Neural cell (in vitro differentiated cells): ENCODE results near the gene SUGCT. TPM values are rescaled to one million over a fixed set of nuclear protein-coding genes. Genes with fewer than 3 reads are reported as not detected.

Experiments
- H2AFZ ChIP-seq: fragments of 200-600, 300-800 bp; sonication (generic), shearing (Covaris generic); 2 replicates; pipeline ENCODE4 v1.6.0; 2014; ENCODE audit warnings: low read depth, mild to moderate bottlenecking, antibody characterized with exemption, low read length, moderate library complexity
- H3F3A ChIP-seq: fragments of 200-600 bp; shearing (Covaris generic); 2 replicates; pipeline ENCODE4 v1.6.1; 2016; ENCODE audit warnings: mild to moderate bottlenecking, moderate library complexity, mixed read lengths, antibody characterized with exemption, low read length; ENCODE audit not compliant: insufficient read depth, poor library complexity, severe bottlenecking
- H3K27ac ChIP-seq: fragments of 200-600, 300-800 bp; sonication (generic), shearing (Covaris generic); 2 replicates; pipeline ENCODE4 v1.5.1; 2014; ENCODE audit warnings: mild to moderate bottlenecking, low read length, moderate library complexity
- H3K27me3 ChIP-seq: fragments of 300-800, 200-600 bp; sonication (generic), shearing (Covaris generic); 2 replicates; pipeline ENCODE4 v1.6.0; 2014; ENCODE audit warnings: mild to moderate bottlenecking, low read depth, low read length, moderate library complexity; ENCODE audit not compliant: insufficient read depth
- H3K36me3 ChIP-seq: fragments of 300-800, 200-600 bp; sonication (generic), shearing (Covaris generic); 2 replicates; pipeline ENCODE4 v1.5.1; 2014; ENCODE audit warnings: mild to moderate bottlenecking, antibody characterized with exemption, low read length, moderate library complexity; ENCODE audit not compliant: insufficient read depth
- H3K4me2 ChIP-seq: fragments of 300-800, 200-600 bp; sonication (generic), shearing (Covaris generic); 2 replicates; pipeline ENCODE4 v1.6.0; 2014; ENCODE audit warnings: mild to moderate bottlenecking, low read length
- H3K4me3 ChIP-seq: fragments of 300-800, 200-600 bp; sonication (generic), shearing (Covaris generic); 2 replicates; pipeline ENCODE4 v1.5.1; 2014; ENCODE audit warnings: mild to moderate bottlenecking, low read length, moderate library complexity
- H3K79me2 ChIP-seq: fragments of 200-600 bp; shearing (Covaris generic); replicated peaks from 2 replicates; pipeline ENCODE4 v1.6.0; 2014; ENCODE audit warnings: mild to moderate bottlenecking, low read length, moderate library complexity; ENCODE audit not compliant: insufficient read depth
- H3K9ac ChIP-seq: fragments of 300-800, 200-600 bp; sonication (generic), shearing (Covaris generic); 2 replicates; pipeline ENCODE4 v1.6.1; 2016; ENCODE audit warnings: mild to moderate bottlenecking, low read length, mixed read lengths
- H3K9me2 ChIP-seq: fragments of 200-600 bp; shearing (Covaris generic); 2 replicates; pipeline ENCODE4 v1.6.1; 2016; ENCODE audit warnings: mild to moderate bottlenecking, low read length, mixed read lengths; ENCODE audit not compliant: insufficient read depth
- H3K9me3 ChIP-seq: fragments of 200-600, 300-800 bp; sonication (generic), shearing (Covaris generic); 2 replicates; pipeline ENCODE4 v1.6.1; 2016; ENCODE audit warnings: mild to moderate bottlenecking, mixed run types, low read length, moderate library complexity, mixed read lengths
- H4K20me1 ChIP-seq: fragments of 200-600 bp; shearing (Covaris generic); 2 replicates; pipeline ENCODE4 v1.6.1; 2016; ENCODE audit warnings: mild to moderate bottlenecking, mixed run types; ENCODE audit not compliant: insufficient read depth
- CTCF ChIP-seq: fragments of 450-650 bp; IDR thresholded peaks from 2 replicates; pipeline ENCODE4 v1.5.1; 2014; ENCODE audit warnings: antibody characterized with exemption, mild to moderate bottlenecking, moderate library complexity; ENCODE audit not compliant: poor library complexity, severe bottlenecking
- EP300 ChIP-seq: fragments of 450-650 bp; conservative IDR thresholded peaks from 2 replicates; pipeline ENCODE4 v1.6.1; 2014; ENCODE audit warnings: antibody characterized with exemption, mild to moderate bottlenecking, moderate library complexity; ENCODE audit not compliant: poor library complexity, severe bottlenecking
- EZH2 ChIP-seq: fragments of 200-600, 300-800 bp; shearing (Covaris generic), sonication (generic); IDR thresholded peaks from 2 replicates; pipeline ENCODE4 v1.6.1; 2014; ENCODE audit warnings: antibody characterized with exemption, low read length, borderline replicate concordance, mild to moderate bottlenecking; ENCODE audit not compliant: insufficient read depth, poor library complexity, severe bottlenecking
- MXI1 ChIP-seq: fragments of 450-650 bp; conservative IDR thresholded peaks from 2 replicates; pipeline ENCODE4 v1.6.1; 2014; ENCODE audit warnings: antibody characterized with exemption, mild to moderate bottlenecking; ENCODE audit not compliant: poor library complexity, severe bottlenecking
- POLR2AphosphoS5 ChIP-seq: IDR thresholded peaks from 2 replicates; pipeline ENCODE4 v1.6.1; 2012
- RAD21 ChIP-seq: fragments of 450-650 bp; conservative IDR thresholded peaks from 2 replicates; pipeline ENCODE4 v1.6.1; 2014; ENCODE audit warnings: antibody characterized with exemption, mild to moderate bottlenecking, moderate library complexity
- REST ChIP-seq: IDR thresholded peaks from 2 replicates; pipeline ENCODE4 v1.6.1; 2012; ENCODE audit warnings: borderline replicate concordance
- SMC3 ChIP-seq: fragments of 450-650 bp; conservative IDR thresholded peaks from 2 replicates; pipeline ENCODE4 v1.6.1; 2014; ENCODE audit warnings: antibody characterized with exemption, mild to moderate bottlenecking, moderate library complexity; ENCODE audit not compliant: poor library complexity
- TAF1 ChIP-seq: IDR thresholded peaks from 2 replicates; pipeline ENCODE4 v1.6.1; 2012; ENCODE audit warnings: low read depth
- polyA plus RNA-seq: library from polyadenylated mRNA; depleted of rRNA; stranded (reverse); fragments of >200 nt; gene quantifications from 2 replicates; pipeline ENCODE4 v1.2.3, GENCODE V29; 2014

The SUGCT gene
- polyA plus RNA-seq, 1 donor from 2014 or later: not detected

GRCh38 chr7:40219917-40220316 is 85.1 kb downstream of the SUGCT start:
- no peak overlapping the region for H3K9ac ChIP-seq
- H3F3A ChIP-seq: no peaks in the 10 kb centered on the region
- H3K9me2 ChIP-seq: no peaks in the 10 kb centered on the region
- no peak overlapping the region for H3K27ac ChIP-seq
- no peak overlapping the region for H3K4me2 ChIP-seq
- H2AFZ ChIP-seq: no peak overlapping the region
- H3K9me3 ChIP-seq: no peaks in the 10 kb centered on the region
- TF ChIP-seq POLR2AphosphoS5 (no peak), EP300 (no peak), RAD21 (no peak), MXI1 (no peak)
- no peaks in the 10 kb centered on the region for H3K36me3 ChIP-seq
- no peaks in the 10 kb centered on the region for H4K20me1 ChIP-seq
- no peaks in the 10 kb centered on the region for H3K79me2 ChIP-seq
- H3K27me3 ChIP-seq: no peaks in the 10 kb centered on the region
- no peak overlapping the region for H3K4me3 ChIP-seq

- Histone ChIP-seq H2AFZ (no peak overlapping the region), H3K27ac (no peak overlapping the region), H3K79me2 (no peaks in the 10 kb centered on the region), H3K9ac (no peak overlapping the region), H3K27me3 (no peaks in the 10 kb centered on the region), H3K9me3 (no peaks in the 10 kb centered on the region), H3K4me2 (no peak overlapping the region), H3F3A (no peaks in the 10 kb centered on the region), H3K36me3 (no peaks in the 10 kb centered on the region), H3K4me3 (no peak overlapping the region), H3K9me2 (no peaks in the 10 kb centered on the region), H4K20me1 (no peaks in the 10 kb centered on the region)
- TF ChIP-seq EZH2 (no peak), RAD21 (no peak), TAF1 (no peak), POLR2AphosphoS5 (no peak), CTCF (no peak), EP300 (no peak), MXI1 (no peak), REST (no peak), SMC3 (no peak)
Observed at GRCh38 chr7:40220421-40220911, 85.7 kb downstream of the SUGCT start.

- Histone ChIP-seq H3K36me3 (no peaks in the 10 kb centered on the region), H3K9ac (no peak overlapping the region), H3K9me3 (no peaks in the 10 kb centered on the region), H3K79me2 (no peaks in the 10 kb centered on the region), H3F3A (no peaks in the 10 kb centered on the region), H3K27ac (no peak overlapping the region), H4K20me1 (no peaks in the 10 kb centered on the region), H3K9me2 (no peaks in the 10 kb centered on the region), H2AFZ (no peak overlapping the region), H3K27me3 (no peaks in the 10 kb centered on the region), H3K4me3 (no peak overlapping the region), H3K4me2 (no peak overlapping the region)
- TF ChIP-seq REST (no peak), RAD21 (no peak), EZH2 (no peak), TAF1 (no peak), MXI1 (no peak), EP300 (no peak), POLR2AphosphoS5 (no peak), CTCF (no peak), SMC3 (no peak)
Observed at GRCh38 chr7:40221836-40222235, 87.0 kb downstream of the SUGCT start.
